ENCODE measurements around the gene CHAD.

GRCh38 chr17:50482516-50482915 is 13.8 kb upstream of the CHAD start:
- TF ChIP-seq, protein P1, sequence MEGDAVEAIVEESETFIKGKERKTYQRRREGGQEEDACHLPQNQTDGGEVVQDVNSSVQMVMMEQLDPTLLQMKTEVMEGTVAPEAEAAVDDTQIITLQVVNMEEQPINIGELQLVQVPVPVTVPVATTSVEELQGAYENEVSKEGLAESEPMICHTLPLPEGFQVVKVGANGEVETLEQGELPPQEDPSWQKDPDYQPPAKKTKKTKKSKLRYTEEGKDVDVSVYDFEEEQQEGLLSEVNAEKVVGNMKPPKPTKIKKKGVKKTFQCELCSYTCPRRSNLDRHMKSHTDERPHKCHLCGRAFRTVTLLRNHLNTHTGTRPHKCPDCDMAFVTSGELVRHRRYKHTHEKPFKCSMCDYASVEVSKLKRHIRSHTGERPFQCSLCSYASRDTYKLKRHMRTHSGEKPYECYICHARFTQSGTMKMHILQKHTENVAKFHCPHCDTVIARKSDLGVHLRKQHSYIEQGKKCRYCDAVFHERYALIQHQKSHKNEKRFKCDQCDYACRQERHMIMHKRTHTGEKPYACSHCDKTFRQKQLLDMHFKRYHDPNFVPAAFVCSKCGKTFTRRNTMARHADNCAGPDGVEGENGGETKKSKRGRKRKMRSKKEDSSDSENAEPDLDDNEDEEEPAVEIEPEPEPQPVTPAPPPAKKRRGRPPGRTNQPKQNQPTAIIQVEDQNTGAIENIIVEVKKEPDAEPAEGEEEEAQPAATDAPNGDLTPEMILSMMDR (tag by site-specific recombination; IDR thresholded peaks at IDR 0.05), result peak; percentile 89
- TF ChIP-seq PATZ1 (tag by site-specific recombination; IDR thresholded peaks at IDR 0.05), result no peak
- TF ChIP-seq, protein P2, sequence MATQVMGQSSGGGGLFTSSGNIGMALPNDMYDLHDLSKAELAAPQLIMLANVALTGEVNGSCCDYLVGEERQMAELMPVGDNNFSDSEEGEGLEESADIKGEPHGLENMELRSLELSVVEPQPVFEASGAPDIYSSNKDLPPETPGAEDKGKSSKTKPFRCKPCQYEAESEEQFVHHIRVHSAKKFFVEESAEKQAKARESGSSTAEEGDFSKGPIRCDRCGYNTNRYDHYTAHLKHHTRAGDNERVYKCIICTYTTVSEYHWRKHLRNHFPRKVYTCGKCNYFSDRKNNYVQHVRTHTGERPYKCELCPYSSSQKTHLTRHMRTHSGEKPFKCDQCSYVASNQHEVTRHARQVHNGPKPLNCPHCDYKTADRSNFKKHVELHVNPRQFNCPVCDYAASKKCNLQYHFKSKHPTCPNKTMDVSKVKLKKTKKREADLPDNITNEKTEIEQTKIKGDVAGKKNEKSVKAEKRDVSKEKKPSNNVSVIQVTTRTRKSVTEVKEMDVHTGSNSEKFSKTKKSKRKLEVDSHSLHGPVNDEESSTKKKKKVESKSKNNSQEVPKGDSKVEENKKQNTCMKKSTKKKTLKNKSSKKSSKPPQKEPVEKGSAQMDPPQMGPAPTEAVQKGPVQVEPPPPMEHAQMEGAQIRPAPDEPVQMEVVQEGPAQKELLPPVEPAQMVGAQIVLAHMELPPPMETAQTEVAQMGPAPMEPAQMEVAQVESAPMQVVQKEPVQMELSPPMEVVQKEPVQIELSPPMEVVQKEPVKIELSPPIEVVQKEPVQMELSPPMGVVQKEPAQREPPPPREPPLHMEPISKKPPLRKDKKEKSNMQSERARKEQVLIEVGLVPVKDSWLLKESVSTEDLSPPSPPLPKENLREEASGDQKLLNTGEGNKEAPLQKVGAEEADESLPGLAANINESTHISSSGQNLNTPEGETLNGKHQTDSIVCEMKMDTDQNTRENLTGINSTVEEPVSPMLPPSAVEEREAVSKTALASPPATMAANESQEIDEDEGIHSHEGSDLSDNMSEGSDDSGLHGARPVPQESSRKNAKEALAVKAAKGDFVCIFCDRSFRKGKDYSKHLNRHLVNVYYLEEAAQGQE (tag by site-specific recombination; IDR thresholded peaks at IDR 0.05), result no peak
- TF ChIP-seq ZNF350 (tag by site-specific recombination; IDR thresholded peaks at IDR 0.05), result no peak
- TF ChIP-seq ZNF626 (tag by site-specific recombination; IDR thresholded peaks at IDR 0.05), result no peak
- no peak for TF ChIP-seq GLI2 (tag by site-specific recombination; IDR thresholded peaks at IDR 0.05; ENCODE audit: borderline replicate concordance, low read depth)
- no peak for TF ChIP-seq TCF7L2 (IDR thresholded peaks at IDR 0.05; ENCODE audit: borderline replicate concordance, low read depth, low read length)
- no peak for TF ChIP-seq YY1 (tag by site-specific recombination; IDR thresholded peaks at IDR 0.05)
- TF ChIP-seq KLF10 (tag by site-specific recombination; IDR thresholded peaks at IDR 0.05), result no peak
- TF ChIP-seq BCL6B (tag by site-specific recombination; IDR thresholded peaks at IDR 0.05), result no peak
- TF ChIP-seq KLF9 (tag by site-specific recombination; IDR thresholded peaks at IDR 0.05; ENCODE audit: low read depth), result no peak
- TF ChIP-seq, protein P3, sequence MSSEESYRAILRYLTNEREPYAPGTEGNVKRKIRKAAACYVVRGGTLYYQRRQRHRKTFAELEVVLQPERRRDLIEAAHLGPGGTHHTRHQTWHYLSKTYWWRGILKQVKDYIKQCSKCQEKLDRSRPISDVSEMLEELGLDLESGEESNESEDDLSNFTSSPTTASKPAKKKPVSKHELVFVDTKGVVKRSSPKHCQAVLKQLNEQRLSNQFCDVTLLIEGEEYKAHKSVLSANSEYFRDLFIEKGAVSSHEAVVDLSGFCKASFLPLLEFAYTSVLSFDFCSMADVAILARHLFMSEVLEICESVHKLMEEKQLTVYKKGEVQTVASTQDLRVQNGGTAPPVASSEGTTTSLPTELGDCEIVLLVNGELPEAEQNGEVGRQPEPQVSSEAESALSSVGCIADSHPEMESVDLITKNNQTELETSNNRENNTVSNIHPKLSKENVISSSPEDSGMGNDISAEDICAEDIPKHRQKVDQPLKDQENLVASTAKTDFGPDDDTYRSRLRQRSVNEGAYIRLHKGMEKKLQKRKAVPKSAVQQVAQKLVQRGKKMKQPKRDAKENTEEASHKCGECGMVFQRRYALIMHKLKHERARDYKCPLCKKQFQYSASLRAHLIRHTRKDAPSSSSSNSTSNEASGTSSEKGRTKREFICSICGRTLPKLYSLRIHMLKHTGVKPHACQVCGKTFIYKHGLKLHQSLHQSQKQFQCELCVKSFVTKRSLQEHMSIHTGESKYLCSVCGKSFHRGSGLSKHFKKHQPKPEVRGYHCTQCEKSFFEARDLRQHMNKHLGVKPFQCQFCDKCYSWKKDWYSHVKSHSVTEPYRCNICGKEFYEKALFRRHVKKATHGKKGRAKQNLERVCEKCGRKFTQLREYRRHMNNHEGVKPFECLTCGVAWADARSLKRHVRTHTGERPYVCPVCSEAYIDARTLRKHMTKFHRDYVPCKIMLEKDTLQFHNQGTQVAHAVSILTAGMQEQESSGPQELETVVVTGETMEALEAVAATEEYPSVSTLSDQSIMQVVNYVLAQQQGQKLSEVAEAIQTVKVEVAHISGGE (tag by site-specific recombination; conservative IDR thresholded peaks at IDR 0.05; ENCODE audit: low read depth), result no peak
- TF ChIP-seq ZNF791 (tag by site-specific recombination; IDR thresholded peaks at IDR 0.05), result no peak
- TF ChIP-seq ZBTB48 (tag by site-specific recombination; IDR thresholded peaks at IDR 0.05), result no peak
